Activated CD8-positive, alpha-beta memory T cell treated with anti-CD3 and anti-CD28 coated beads, Interleukin-2, amount 50 U/mL, for 24 hours (primary cell): ENCODE measurements around the gene EIF5.

Experiments
- DNase-seq: peaks from one replicate; pipeline ENCODE4 v3.0.0-alpha.2; 2020; ENCODE audit errors: extremely low read depth

EIF5 gene

DNA sequence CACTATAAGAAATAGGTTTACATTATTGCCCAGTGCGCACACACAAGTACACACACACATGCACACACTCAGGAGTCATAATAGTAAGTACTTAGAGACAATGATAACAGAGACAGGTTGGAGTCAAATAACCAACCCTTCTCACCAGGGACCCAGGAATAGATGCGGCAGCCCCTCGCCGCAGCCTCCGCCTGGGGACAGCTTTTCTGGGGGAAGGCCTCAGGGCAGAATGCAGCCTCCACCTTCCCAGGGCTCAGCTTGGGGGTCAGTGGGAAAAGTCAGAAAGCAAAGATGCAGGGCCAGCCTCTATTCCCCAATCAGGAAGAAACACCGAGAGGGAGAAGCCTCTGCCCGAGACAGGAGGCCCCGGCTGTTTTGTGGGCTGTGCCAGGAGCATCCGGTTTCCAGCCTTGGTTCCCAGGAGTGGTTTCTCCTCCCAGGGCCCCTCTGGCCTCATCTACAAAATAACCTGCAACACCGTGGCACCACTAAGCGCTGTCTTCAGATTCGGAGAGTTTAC is 23.4 kb upstream of the EIF5 start:
- no peak for DNase-seq

DNA sequence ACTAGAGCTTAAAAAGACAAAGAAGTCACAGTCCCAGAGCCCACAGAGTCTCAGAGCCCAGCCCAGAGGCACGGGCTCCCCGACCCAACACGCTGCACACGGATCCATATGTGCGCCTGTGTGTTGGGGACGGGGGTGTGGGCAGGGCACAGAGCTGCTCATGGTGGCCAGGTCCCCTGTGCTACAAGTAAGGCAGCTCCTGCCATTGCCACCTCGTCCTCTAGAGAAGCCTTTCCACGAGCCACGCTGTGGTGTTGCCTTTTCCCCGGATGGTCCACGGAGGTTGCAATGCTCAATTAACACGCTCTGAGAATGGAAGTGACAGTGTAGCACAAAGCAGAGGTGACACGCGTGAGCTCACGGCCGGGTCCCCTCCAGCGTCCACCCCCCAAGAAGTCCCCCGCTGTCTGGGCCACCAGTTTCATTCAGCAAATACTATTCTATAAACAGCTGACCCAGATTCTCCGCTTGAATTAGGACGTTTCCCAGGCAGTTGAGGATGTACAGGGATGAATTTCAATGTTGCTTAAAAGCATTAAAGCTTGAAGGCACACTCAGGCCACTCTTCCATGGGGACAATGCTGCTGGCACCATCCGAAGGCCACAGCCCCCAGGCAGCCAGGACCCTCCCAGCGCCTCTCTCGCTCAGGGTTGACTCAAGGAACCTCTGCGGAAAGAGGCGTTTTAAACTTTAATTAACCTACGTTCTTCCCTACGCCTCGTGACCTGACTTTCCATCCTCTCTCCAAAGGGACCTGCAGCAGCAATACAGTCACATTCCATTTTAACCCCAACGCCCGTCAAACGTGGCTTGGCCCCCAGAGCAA is 22.7 kb upstream of the EIF5 start:
- no peak for DNase-seq

DNA sequence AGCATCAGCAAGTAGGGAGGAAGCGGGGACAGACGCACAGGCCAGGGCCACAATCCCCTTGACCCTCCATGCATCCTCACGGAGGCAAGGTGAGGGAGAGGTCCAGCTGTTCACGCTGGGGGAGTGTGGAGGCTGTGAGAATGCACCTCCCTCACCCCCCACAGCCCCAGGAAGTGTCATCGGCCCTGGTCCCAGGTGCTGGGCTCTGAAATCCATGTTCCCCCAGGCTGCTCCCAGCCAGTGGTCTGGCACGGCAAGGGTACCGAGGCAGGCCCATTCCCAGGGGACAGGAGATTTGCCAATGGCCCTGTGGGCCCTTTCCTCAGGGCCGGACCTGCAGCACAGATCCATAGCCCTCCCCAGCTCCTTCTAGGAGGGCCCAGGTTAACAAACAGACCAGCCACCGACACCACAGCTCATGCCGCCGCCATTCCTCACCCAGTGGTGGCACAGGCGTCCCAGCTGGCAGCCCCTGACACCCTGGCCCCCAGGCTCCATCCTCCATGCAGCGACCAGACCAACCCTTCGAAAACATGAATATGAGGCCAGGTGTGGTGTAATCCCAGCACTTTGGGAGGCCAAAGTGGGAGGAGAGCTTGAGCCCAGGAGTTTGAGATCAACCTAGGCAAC is 21.9 kb upstream of the EIF5 start:
- no peak for DNase-seq

DNA sequence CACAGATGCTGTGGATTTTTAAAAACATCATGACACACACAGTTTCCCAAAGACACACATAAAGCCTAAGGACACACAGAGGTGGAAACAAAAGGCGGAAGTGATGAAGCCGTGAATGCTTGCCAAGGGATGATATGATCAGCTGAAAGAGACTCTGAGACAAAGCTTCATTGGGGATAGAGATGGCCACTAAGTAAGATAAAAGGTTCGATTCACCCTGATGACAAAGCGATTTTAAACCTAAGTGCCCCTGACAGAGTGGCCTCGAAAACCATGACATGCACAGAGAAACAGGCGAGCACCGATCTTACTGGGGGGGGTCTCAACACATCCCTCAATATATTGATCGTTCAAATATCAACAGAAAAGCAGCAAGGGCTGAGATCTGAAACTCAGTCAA is 20.3 kb upstream of the EIF5 start:
- no peak for DNase-seq

DNA sequence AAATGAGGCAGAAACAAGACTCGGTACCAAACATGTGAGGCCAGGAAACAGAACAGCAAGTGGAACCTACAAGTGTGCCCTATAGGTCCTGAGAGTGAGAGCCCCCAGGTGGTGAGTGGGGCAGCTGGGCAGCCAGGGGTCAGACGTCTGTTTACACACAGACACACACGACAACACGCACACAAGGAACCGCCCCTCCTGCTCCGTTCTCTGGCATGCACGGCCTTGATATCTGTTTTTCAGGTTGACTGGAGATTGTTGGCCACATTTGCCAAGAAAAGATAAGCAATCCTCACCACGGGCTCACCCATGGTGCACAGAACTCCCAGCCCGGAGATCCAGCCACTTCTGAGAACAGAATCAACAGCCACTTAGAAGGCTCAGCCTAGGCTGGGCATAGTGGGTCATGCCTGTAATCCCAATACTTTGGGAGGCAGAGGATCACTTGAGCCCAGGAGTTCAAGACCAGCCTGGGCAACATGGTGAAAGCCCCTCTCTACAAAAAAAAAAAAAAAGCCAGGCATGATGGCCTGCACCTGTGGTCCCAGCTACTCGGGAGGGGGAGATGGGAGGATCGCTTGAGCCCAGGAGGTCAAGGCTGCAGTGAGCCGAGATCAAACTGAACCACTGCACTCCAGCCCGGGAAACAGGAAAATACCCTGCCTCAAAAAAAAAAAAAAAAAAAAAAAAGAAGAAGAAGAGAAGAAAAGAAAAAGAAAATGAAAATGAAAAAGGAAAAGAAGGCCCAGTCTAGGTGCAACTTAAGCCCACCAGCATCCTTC is 19.4 kb upstream of the EIF5 start:
- no peak for DNase-seq

DNA sequence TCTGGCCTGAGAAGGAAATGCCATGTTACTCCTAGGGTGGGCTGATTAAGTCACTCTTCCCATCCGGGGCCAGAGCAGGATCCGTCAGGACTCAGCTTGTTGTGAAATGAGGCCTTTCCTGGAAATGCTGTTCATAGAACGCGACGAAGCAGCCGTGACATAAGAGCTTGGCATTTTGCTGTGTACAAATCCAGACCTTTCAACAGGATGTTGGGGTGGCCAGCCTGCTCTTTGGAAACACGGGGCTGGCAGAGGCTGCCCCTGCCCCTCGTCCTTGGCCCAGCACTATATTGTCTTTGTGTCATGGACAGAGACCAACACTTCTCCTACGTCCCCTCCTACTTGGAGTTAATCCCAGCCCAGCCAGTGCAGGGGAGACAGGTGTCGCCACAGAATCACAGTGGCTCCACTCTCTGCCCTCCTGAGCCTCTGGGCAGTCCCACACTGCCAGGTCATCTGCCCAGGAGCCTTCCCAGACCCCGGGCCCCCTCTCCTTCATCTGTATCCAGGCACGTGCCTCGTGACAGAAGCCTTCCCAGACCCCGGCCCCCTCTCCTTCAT is 18.6 kb upstream of the EIF5 start:
- no peak for DNase-seq

DNA sequence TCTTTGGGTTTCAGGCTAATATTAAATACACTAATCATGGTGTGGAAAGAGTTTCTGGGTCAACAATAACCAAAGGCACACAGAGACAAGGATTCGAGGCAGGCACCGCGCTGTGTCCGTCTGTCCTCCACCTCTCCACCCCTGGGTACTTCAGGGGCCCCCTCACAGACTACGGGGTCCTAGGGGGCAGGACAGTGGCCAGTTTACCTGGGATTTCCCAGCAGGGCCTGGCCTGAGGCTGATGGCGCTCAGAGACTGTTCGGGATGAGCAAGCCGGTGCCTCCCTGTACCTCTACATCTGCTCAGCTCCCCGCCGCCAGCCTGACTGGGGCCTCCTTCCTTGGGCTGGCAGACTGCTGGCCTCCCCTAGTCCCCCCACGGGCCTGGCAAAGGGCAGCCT is 18.1 kb upstream of the EIF5 start:
- DNase-seq, result no peak

DNA sequence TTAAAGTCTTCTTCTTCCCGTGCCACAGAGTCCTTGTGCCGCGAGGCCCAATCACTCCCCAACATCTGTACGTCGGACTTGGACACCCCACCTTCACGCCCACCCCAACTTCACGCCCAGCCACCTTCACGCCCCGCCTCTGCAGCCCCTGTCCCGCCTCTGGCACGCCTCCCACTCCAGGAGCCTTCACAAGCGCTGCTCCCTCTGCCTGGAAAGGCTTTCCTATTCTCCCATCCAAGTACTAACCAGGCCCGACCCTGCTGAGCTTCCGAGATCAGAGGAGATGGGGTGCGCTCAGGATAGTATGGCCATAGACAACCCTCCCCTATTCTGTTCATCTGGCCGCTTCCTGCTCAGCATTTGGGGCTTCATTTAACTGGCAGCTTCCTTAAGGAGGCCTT is 17.3 kb upstream of the EIF5 start:
- DNase-seq, result no peak

DNA sequence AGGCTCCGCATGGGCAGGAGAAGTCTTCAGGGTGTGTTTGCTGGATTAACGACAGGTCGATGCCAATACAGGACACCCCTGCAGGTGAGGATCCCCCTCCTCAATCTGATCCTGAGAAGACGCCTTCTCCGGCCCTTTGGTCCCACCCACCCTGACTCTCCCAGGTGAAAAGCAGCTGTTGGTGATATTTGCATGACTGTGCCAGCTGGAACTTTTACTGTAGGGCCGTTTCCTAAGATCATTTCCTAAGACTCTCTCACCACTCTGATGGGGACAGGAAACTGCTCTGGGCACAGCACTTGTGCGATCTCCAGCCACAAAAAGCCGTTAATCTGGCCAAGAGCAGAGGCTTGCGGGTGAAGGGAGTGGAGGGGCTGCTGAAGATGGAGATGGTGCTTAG is 16.8 kb upstream of the EIF5 start:
- no peak for DNase-seq

DNA sequence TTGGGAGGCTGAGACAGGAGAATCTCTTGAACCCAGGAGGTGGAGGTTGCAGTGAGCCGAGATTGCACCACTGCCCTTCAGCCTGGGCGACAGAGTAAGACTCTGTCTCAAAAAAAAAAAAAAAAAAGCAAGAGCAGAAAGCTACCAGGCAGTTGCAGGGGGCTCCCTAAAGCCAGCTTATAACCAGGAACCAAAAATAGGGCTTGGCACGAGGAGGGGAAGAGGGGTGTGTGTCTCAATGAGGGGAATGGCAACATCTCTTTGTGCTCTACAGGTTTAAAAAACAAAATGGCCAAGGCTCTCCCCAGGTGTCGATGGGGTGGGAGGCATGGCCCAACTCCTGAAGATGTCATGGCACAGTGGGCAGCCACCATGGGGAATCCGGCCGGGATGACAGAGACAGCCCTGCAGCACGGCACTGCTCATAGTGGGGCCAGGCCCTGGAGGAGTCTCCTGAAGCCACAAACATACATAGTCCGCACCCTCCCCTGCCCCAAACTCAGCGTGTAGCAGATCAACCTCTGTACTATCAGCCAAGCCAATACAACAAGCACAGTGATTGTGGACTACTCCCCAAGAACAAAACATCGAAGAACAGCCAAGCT is 16.0 kb upstream of the EIF5 start:
- DNase-seq, result no peak

DNA sequence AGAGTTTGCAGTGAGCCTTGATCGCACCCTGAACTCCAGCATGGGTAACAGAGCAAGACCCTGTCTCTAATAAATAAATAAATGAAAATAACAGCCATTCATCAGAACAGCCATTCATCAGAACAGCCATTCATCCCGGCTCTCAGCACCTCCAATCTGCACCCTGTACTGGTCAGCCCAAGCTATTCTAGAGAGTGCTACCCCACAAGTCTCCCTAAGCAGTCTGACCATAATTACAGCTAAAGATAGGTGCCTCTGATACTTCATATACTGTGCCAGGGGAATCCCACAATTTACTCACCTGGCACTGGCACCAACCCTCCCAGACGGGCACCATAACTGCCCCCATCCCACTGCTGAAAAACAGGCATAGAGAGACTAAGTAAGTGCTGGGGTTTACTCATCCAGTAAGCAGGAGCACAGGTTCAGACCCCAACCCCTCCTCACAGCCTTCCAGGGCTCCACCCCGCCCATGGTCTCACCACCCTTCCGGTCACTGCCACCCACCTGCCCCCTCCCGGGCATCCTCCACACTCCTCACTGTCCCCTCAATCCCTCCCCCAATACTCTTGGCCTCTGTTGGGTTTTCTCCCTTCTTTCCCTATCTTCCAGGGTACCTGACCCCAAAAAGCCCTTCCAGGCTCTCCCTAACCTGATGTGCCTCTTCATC is 15.2 kb upstream of the EIF5 start:
- no peak for DNase-seq

DNA sequence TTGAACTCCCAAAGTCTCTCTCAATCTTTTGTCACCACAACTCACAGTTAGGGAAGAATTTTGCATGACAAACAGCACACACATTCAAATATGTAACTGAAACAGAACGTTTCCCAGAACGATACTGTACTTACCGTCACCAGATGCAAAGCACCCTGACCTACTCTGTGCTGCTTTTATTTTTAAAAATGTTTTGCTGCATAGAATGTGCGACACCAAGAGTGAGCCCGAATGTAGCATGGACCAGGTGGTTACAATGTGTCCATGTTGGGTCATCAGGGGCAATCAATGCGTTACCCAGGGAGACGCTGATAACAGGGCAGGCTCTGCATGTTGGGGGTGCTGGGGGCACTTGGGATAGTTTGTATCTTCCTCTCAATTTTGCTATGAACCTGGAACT is 14.6 kb upstream of the EIF5 start:
- DNase-seq, result no peak

DNA sequence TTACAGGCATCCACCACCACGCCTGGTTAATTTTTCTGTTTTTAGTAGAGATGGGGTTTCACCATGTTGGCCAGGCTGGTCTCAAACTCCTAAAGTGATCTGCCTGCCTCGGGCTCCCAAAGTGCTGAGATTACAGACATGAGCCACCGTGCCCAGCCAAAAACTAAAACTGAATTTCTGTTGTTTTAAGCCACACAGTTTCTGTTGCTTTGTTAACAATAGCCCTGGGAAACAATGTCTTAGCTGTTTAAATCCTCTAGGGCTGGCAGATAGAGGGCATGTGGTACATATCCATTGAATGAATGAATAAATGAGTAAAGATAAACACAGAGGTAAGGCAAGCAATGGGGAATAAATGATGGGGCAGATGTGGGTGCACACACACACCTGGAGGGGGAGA is 8.0 kb upstream of the EIF5 start:
- DNase-seq, result no peak

DNA sequence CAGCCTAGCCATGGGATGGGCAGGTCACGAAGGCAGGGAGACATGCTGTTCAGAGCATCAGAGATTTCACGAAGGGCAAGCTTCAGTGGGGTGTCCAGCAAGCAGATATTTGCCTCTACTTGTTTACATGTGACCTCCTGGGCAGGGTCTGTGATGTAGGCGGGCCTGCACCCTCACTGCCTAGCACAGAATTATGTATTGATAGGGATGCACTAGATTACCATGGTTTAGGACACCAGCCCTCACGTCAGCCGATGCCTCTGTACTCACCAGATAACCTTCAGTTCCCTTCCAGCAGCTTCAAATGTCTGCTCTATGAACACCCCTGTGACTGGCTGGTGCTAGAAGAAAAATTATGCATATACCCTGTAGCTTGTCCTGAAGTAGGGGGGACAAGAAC is 5.1 kb upstream of the EIF5 start:
- no peak for DNase-seq

DNA sequence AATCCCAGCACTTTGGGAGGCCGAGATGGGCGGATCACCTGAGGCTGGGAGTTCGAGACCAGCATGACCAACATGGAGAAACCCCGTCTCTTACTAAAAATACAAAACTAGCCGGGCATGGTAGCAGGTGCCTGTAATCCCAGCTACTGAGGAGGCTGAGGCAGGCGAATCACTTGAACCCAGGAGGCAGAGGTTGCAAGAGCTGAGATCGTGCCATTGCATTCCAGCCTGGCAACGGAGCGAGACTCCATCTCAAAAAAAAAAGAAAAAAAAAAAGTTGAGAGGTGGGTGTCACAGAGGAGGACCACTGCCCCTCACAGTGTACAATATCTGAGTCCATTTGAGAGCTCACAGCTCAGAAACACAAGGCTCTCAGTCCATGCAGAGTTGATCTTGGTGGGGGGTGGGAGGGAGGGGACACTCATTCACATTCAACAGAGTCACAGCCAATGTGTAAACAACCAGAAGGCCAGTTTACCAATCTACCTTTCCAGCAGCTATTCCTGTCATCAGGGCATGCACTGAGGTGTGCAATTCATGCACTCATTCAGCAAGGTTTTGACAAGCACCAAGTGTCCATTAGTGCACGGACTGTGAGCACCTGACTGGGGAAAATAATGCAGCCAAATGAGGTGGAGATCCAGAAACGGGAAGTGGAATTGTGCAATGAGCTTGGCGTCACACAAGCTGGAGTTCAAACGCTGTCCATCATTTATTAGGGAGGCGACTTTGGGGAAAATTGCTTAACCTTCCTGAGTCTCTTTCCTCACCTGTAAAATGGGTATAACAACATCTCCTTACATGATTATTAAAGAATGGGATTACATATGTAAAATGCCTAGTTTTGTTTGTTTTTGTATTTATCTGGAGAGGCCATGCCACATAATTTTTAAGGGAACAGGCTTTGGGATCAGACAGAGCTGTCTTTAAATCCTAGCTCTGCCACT is 4.4 kb upstream of the EIF5 start:
- DNase-seq, result no peak

DNA sequence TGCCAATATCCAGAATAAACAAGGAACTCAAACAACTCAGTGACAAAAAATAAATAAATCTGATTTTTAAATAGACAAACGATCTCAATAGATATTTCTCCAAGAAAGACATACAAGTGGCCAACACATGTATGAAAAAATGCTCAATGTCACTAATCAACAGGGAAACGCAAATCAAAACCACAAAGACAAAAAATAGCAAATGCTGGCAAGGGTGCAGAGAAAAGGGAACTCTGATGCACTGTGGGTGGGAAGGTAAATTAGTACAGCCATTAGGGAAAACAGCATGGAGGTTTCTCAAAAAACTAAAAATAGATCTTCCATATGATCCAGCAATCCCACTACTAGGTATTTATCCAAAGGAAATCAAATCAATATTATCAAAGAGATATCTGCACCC is 3.5 kb upstream of the EIF5 start:
- DNase-seq, result no peak

DNA sequence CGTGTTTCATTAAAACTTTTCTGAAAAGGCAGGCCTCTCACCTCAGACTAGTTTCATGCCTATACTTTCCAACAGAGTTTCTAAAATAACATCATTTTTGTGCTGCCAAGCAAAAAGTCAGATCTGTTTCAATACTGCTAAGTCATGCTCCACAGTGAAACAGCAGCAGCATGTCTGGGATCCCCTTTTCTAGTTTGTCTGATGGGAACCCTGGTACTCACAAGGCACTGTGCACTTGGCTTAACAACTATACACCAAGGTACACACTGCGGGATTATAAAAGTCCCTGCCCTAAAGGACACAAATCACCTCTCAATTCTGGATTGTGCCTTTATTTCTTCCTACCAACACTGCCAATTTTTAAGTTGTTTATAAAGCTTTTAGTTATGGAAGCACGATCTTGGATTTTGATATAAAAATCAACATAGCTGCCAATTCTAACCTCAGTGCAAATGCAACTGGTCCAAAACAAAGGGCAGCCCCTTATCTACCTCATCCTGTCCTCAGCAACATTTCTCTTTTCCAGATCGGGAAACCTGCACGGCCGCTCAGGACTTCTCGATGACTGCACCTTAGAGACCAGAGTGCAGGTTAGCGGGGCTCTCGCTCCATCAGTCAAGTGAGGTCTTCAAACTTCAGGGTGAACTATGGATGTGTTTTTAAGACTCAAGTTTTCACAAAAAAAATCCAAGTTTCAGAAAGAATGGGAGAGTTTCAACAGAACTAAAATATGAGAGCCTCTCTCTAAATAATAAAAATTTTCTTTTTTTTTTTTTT is 1.7 kb upstream of the EIF5 start:
- DNase-seq, result no peak

DNA sequence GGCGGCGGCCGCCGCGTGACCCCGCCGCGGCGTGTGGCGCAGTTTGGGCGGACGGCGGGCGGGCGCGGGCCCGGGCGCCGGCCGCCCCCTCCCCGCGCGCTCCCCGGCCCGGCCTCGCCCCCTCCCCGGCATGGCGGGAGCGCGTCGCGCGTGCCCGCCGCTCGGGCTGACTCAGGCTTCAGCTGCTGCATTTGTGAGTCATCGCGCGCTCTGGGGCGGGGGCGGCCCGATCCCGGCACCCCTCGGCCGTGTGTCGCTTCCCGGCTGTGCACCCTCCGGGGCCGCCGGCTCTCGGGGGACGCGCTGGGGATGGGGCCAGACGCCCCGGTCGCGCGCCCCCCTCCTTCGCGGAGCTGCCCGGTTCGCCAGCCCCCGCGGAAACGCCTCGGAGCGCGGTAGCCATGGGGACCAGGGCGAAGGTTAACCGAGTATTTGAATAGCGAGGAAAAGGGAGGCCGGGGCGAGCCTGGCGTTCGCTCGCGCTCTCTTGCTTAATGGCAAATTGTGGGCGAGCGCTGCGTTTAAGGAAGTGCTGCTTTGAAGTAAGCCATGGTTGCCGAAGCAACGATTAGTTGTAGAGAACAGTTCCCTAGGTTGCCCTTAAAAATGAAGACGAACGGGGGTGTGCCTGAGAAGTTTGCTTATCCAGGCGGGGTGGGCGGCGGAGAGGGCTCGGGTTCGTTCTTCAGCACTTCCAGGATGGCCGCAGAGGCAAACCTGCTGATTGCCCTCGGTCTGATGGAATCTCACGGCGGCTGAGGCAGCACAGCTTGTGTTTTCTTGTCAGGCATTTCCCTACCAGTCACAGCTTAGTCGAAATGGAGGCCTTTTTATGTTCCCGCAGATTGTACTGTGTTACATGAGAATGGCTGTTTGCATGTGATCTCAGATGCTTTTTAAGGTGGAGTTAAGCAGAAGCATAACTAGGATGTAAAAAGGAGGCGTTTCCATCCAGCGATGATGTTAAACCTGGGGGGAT is 896 bp downstream of the EIF5 start:
- DNase-seq, result peak; percentile 60
